Cerebellar nuclear complex (tissue), 1 donor: Measurements from ENCODE around the gene CCDC6.
"Not testable (repeated sequence)": the region's sequence is repeated elsewhere in the genome, so short reads cannot be mapped to it uniquely, and the experiment has no call there.

Source experiments
- DNase-seq, 2 experiments: peaks; one replicate each; lab custom pipeline; 2025; lab: John Stamatoyannopoulos, UW

CCDC6 gene

DNA sequence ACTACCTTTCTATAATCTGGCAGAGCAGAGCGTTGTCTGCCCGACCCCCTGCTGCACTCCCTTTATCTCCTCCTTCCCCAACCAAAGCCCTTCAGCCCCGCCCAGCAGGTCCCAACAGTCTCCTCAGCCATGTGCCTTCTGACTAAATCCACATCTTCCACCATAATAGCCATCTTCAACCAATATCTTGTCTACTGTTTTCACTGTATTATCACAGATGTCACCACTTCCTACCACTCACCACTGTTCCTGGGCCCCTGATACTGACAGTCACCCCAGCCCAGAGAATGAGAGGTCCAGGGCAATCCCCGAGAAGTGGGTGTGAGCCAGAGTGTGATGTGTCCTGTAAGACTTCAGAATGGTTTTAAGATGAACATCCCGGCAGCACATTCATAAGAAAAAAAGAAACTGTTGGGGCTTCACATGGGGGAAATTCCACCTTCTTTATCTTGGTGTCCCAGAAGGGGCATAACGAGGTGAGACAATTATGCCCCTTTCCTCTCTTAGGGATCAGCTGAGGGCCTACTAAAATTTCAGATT is 25.3 kb downstream of the CCDC6 start:
- no peak for DNase-seq

DNA sequence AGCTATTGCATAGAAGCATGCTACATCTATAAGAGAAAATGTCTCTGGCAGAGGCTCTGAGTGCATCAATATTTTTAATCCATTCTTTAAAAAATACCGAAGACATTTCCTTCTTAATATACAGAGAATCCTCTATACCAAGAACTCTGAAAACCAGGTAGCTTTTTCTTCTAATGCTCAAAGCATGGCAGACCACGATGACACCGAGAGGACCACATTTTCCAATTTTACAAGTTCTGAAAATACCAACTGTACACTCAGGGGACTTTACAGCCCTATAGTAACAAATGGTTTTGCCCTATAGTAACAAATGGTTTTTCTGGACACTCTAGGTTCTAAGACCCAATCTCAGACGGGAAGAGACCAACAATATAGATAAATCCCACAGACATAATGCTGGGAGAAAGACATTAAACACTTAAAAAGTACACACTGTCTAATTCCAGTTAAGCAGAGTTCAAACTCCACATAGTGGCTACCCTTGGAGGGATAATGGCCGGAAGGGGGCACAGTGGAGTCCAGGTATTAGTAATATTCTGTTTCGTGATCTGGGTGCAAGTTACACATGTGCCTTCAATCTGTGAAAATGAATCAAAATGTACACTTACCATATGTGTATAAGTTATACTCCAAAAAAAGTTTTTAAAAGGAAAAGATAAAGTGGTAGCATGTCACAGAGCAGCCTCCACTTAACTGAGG is 26.2 kb downstream of the CCDC6 start:
- no peak for DNase-seq

DNA sequence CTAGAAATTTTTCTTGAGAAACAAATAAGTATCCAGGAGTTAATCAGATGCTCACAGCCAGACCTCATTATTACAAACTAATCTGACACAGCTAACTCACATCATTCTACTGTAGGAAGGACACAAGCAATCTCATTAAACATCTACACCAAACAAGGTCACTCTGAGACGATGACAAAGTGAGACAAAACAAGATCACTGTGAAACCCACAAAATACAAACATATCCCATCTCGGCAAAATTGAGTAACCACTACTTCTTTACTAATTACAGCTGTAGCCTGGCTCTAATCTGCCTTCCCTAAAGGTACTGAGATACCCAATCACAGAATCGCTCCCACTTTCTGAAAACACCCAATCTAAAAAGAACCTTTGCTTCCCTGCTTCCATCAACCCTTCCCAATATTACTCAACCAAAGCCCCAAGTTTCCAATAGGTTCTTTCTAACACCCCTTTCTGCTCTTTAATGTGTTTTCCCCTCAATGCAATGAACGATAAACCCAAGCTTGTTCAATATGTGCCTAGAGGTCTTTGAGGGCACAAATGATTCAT is 26.9 kb downstream of the CCDC6 start:
- no peak for DNase-seq

DNA sequence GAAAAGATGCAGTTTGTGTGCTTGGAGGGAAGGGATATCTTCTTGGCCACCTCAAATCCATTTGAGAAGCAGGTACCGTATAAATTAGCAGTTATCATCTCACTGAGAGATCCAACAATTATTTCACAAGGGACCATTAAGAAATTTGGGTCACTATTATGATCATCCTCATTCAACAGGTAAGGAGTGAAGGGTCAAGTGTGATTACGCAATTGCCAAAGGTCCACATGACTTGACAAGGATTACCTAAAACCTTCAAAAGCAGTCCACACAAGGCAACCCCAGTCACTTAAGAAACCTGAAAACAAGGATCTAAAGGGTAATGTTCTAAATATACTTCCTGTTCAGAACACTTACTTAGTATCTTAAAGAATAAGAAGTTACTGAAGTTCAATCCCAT is 27.4 kb downstream of the CCDC6 start:
- no peak for DNase-seq

DNA sequence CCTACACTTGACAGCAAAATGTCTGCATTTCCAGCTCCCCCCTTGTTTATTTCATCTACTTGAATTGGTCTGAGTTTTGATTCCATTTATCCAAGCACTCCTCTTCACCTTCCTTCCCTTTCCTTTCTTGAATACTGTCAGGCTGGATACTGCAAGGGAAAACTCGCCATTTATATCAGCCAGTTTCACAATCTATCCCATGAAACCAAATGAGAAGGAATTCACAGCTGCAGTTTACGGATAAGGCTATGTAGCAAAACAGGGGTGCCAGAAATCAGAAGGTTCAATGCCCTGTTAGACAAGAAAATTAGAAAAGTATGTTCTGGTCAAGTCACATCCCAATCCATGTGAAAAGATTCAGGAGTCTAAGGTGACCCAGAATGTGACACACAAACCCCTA is 28.1 kb downstream of the CCDC6 start:
- DNase-seq: no peak

DNA sequence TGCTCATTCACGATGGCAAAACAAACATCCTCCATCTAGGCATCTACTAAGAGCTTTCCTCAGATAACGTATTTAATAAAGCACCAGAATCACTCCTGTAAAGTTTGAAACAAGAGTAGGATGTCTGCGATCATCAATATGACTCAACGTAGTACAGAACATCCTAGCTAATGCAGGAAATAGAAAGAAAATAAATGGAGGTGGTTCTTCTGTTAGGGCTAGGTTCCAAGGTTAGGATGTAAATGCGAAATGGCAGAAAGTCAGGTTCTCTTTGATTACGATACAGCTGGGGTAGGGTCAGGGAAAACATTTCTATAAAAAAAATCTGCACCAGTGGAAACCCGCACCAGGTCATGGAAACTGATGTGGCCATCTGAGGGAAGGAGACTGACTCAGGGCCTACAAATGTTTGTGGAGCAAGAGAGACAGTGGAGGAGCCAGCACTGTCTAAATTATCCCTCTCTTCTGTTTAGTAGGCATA is 29.1 kb downstream of the CCDC6 start:
- no peak for DNase-seq

DNA sequence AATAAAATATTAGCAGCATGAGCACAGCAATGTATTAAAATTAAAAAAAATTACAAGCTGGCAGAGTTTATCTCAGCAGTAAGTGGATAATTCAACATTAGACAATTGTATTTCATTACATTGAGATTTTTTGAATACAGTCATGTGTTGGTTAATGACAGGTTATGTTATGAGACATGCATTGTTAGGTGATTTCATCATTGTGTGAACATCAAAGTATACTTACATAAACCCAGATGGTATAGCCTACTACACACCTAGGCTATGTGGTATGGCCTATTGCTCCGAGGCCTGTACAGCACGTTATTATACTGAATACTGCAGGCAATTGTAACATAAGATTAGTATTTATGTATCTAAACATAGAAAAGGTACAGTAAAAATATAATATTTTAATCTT is 29.7 kb downstream of the CCDC6 start:
- no peak for DNase-seq

DNA sequence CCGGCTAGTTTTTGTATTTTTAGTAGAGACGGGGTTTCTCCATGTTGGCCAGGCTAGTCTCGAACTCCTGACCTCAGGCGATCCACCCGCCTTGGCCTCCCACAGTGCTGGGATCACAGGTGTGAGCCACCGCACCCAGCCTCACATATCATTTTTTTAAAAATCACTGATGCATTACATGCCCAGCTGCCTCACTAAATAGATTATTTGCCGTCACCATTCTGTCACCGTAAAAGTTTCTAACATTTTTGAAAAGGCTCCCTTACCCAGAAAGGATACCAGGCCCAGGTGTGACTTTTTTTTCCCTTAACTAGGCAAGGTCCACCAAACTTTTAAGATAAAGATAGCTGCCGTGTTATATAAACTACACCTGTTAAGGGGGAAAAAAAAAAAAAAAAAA is 30.1 kb downstream of the CCDC6 start:
- not testable (repeated sequence) for DNase-seq

DNA sequence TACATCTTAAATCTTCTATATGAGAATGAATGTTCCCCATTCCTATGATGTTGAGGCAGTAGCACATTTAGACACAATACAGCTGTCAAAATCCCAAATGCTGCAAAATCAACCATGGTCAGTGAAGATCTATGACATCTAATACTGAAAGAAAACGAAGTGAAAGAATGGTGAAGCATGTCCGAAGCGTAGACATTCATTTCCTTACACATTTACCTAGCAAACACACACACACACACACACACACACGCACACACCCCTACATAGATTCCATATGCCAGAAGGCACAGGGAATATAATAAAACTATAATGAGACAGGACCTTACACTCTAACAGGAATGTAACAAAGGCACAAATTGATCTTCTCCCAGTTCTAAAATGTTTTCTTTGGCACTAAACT is 32.5 kb downstream of the CCDC6 start:
- no peak for DNase-seq

DNA sequence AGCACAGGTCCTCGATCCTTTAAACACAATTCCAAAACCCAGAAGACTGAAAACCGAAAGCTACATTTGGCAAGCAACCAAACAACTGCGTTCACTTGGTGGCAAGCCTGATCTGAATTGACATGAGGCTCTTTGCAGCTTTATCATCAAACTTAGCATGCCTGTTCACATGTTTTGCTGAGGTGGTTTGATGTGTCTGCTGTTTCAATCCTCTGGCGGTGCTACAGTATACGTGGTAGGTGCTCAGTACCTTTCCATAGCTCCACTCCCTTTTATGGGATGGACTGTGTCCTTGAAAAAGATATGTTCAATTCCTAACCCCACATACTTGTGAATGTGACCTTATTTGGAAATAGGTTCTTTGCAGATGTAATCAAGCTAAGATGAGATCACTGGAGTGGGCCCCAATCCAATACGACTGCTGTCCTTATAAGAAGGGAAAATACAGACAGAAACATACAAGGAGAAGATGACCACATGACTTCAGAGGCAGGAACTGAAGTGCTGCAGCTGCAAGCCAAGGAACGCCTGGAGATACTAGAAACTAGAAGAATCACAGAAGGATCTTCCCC is 33.4 kb downstream of the CCDC6 start:
- no peak for DNase-seq

DNA sequence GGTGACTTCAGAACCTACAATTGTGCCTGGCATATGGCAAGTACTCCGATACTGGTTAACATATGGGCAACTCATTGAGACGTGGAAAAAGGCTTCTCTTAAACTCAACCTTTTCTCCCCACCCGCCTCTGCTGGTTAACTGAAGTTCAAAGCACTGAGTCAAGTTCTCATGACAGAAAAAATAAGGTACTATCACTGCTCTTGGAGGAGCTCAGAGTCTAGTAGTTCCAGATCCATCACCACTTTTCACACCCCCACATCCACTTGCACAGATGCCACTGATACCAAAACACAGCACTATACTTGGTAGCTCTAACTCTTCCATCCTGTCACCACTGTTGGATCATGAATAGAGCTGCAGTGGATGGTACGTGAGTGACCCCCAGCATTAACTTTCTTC is 36.2 kb downstream of the CCDC6 start:
- DNase-seq: no peak

DNA sequence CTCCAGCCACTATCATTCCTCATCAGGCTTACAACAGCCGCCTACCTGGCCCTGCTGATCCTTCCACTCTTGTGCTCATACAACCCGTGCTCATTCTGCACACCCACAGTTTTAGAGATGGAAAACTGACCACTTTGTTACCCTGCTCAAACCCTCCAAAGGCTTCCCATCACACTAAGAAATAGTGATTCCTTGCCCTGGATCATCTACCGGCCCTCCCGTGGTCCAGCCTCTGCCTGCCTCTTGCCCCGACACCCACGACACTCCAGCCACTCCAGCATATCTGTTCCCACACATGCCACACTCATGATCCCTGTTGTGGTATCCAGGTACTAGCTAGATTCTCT is 36.8 kb downstream of the CCDC6 start:
- no peak for DNase-seq

DNA sequence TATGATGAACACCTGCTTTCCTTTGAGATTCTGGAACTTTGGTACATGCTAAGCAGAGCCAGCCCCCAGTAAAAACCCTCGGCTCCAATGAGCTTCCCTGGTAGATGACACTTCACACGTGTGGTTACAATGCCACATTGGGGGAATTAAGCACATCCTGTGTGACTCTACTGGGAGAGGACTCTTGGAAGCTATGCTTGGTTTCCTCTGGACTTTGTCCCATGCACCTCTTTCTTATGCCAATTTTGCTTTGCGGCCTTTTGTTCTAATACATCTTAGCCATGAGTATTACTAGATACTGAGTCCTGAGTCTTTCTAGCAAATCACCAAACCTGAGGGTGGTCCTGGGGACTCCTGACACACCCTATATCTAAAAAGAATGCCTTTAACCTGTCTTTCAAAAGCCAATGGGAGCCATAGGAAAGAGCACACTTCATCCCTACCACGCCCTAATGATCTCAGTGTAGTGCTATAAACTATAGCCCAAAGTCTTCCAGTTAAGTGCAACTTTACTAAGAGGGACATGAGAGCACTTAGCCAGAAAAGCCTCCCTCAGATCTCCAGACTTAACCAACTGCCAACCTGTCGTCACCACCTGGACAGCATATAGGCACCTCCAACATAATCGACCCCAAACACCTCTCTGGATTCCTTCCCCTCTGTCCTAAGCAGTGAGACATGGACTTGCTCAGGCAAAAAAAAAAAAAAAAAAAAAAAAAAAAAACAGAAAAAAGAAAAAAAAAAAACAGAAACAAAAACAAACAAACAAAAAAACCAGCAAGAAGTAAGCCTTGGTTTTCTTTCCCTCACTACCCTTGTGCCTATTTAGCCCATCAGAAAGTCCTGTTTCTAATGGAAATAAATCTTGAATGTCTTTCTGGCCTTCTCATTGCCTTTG is 37.4 kb downstream of the CCDC6 start:
- DNase-seq: no peak

DNA sequence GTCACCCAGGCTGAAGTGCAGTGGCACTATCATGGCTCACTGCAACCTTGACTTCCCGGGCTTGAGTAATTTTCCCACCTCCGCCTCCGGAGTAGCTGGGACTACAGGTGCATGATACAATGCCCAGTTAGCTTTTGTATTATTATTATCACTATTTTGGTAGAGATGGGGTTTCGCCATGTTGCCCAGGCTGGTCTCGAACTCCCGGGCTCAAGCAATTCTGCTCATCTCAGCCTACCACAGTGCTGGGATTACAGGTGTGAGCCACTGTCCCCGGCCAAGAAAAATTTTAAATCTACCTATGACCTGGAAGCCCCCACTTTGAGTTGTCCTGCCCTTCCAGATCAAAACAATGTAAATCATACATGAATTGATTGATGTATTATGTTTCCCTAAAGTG is 38.8 kb downstream of the CCDC6 start:
- no peak for DNase-seq

DNA sequence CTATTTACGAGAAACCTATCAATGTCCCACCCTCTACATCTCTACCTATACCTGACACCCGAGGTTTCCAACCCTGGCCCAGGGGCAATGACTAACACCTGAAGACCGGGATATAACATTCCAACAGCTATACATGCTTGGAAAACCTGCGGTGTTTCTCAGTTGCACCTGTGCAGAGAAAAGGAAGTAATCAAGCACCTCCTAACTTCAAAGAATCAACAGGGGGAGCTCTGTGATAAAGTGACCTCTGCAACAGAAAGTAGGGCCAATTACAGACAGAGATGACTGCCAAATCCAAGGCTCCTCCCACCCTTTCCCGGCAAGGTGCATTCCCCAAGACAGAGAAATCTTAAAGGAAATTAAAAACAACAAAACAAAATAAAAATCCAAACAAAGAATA is 41.3 kb downstream of the CCDC6 start:
- peak in 1 of 2 experiments; percentile 9 for DNase-seq

DNA sequence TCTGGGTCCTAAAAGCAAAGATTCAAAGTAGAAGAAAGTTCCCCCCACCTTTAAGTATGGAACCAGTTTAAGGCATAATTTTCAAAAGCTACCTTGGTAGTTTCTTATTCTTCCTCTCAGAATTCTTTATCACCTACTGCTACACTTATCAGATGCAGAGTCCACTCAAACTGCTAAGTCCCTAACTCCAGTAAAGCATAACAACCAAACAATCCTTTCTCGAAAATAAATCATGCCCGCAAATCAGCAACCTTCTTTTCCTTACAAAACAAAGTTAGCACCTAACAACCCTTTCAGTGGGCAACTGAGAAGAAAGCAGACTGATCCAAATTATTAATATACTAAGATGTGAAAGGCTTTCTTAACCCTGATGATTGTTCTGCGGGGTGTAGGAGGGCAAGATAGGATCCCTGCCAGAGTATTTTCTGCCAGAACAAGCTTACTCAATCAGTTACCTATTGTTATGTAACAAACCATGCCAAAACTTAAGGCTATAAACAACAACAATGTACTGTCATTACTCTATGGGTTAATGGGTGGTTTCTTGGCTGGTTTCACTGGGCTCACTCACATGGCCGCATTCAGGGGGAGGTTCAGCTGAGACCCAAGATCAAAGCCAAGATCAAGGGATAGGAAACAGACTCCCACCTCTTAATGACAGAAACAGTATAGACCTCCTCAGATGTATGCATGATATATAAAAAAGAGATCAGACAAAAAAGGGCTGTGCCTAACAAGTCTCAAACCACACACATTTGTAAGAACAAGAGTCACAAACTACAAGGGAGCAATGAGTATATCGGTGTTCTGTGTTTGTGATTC is 42.0 kb downstream of the CCDC6 start:
- DNase-seq: no peak

DNA sequence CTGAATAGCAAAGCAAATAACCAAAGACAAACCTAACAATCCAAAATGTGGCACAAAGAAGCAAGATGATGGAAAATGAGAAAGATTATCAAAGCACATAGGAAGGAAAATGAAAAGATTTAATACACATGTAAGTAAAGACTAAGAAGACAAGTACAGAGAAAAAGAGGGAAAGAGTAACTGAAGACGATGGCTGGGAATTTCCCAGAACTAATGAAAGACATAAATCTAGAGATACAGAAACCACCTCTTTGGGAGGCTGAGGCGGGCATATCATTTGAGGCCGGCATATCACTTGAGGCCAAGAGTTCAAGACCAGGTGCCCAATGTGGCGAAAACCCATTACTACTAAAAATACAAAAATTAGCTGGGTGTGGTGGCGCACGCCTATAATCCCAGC is 46.8 kb downstream of the CCDC6 start:
- DNase-seq: no peak

DNA sequence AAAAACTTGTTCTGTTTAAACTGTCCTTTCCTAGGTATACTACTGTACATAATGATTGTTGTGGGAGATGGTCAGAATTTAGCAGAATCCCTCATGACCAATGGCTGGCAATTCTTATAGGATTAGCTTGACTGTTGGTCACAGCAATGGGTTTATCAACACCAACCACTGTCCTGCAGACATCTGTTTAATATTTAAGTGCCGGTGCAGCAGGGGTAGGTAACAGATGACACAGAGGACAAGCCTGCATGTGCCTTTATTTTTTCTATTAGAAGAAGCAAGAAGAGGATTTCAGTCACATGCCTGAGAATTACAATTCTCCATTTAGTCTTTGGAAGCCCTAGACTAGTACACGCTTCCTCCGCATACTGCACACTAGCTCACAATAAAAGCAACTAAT is 48.4 kb downstream of the CCDC6 start:
- no peak for DNase-seq

DNA sequence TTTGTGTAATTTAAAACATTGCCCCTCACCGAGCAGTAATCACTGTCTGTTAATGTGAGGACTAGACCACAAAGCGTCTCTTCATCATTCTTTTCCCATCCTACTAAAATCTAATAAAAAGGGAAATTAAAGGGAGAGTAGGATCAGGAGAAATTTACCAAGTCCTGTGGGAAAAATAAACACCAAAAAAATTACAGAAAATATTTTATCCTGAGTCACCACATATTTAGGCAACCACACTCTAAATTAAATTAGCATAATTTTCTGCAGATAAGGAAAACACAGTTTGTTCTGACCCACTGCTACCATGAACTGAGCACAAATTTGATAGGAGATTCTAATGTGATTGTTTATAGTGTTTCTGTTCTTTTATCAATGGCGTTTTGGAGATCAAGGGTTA is 49.3 kb downstream of the CCDC6 start:
- DNase-seq: no peak

DNA sequence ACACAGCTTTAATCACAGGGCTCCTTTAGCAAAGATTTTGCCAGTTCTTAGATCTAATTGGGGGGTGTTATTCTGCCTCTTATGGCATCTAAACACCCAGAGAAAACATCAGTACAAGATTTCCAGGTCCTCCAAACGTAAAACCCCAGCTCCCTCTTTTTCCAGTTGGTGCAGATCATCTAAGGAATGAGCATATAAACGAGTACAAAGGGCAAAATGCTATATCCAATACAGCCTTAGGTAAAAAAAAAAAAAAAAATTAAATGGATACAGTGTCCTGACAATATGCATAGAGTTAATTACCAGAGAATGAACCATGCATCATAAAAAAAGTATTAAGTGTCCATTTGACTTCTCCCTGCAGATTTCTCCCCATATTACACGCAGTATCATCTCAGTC is 50.3 kb downstream of the CCDC6 start:
- DNase-seq: no peak

DNA sequence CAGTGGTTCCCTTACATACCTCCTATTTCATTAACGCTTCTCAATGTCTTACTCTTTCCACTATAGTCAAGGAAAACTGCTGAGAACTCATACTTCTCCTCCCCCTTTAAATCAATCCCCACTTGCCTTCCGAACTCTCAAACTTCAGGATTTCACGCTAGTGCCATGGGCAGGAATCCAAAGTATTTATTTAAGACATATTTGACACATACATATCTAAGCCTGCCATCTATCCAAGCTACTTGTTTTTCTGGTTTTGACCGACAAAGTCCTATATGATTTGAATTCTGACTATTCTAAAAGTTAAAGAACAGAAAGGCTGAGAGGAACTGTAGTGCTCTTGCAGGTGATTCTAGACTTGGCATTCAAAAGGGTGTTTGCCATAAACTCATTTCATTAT is 51.8 kb downstream of the CCDC6 start:
- DNase-seq: no peak

DNA sequence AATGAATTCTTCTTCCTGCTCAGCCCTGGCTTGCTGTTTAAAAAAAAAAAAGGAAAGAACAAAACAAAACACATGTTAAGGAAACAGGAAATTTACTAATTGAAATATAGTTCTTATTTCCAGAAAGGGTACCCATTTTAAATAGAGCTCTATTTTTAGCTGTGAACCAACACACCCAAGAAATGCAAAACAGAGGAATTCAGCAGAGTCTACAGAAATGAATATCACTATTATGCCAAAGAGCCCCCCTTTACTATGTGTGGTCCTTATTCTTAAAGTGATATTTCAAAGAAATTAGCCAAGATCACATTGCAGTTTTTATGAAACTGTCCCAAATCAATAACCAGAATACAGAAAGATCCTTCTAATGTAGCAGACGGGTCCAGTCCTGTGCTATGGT is 53.7 kb downstream of the CCDC6 start:
- DNase-seq: no peak
